Iris pigment epithelial cell (primary cell): ENCODE data around the gene CAPN10.

Experiments used
- DNase-seq: peaks from one replicate; pipeline ENCODE4 v3.0.0-alpha.2; 2011; ENCODE audit warnings: low read depth

The CAPN10 gene

DNA sequence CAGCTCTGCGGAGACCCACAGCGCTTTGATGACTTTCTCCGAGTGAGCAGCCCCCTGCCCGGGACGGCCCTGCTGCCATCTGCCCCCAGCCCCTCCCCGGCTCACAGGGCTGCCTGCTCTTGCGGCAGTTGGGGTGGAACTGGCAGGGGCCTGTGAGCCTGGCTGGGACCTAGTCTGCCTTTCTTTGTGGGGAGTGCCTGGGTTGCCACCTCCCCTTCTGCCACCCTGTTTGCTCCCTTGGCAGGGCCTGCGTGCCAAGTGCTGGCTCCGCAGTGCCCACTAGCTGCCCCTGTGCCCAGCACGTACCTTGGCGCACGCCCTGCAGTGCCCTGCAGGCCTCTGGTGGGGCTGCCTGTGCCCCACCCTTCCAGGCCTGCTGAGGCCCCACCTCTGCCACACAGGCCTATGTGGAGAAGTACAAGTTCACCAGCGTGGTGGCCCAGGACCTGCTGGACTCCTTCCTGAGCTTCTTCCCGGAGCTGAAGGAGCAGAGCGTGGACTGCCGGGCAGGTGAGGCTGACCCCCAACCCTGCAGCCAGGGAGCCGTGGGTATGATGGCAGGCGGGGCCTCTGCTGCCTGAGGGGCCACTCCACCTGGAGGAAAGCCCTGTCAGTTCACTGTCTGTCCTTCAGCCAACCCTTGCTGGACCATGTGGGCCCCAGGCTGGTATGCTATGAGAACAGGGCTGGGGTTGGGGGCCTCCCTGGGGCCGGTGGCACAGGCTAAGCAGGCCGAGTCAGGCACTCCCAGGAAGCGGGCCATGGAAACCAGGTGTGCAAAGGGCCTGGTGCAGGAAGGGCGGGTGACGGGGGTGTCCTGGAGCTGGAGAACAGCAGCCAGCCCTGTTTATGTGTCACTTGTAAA is 11.2 kb upstream of the CAPN10 start:
- DNase-seq = no peak

DNA sequence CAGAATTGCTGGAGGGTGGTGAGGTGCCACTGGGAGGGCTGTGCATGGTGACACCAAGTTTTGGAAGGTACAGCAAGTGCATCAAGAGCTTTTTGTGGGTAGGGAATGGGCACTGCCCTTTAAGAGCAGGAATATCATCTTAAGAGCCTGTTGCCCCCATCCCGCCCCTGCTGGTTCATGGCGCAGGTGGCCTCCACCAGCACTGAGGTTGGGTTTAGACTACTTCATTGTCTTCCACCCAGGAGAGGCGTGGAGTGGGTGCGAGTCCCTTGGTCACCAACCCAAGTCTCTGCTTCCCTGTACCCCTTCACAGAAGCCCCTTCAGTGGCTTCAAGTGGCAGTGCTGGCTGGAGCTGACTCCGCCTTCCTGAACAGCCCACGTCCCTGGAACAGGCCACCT is 10.5 kb upstream of the CAPN10 start:
- no peak for DNase-seq

- no peak for DNase-seq
Measured at GRCh38 chr2:240576436-240577205, 9.9 kb upstream of the CAPN10 start.

DNA sequence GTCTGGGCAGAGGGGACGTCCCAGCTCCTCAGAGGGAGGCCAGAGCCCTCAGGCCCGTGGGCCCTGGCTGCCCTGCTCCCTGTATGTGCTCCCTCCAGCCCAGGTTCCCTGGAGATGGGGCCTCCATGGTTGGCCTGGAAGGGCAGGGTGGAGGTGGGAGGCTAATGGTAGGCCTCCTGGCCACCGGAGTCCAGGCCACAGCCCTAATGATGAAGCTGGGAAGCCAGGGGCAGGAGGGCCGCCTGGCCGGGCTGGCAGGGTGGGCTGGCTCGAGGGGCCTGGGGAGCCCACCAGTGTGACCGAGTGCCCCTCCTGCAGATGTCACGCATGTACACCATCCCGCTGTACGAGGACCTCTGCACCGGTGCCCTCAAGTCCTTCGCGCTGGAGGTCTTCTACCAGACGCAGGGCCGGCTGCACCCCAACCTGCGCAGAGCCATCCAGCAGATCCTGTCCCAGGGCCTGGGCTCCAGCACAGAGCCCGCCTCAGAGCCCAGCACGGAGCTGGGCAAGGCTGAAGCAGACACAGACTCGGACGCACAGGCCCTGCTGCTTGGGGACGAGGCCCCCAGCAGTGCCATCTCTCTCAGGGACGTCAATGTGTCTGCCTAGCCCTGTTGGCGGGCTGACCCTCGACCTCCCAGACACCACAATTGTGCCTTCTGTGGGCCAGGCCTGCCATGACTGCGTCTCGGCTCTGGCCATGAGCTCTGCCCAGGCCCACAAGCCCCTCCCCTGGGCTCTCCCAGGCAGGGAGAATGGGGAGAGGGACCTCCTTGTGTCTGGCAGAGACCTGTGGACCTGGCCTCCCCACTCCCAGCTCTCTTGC is 9.0 kb upstream of the CAPN10 start:
- DNase-seq = no peak

DNA sequence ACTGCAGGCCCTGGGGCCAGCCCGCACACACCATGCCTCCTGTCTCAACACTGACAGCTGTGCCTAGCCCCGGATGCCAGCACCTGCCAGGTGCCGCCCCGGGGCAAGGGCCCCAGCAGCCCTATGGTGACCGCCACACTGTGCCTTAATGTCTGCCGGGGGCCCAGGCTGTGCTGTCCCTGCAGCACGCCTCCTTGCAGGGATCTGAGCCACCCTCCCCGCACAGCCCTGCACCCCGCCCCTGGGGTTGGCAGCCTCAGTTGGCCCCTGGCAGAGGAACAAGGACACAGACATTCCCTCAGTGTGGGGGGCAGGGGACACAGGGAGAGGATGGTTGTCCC is 8.5 kb upstream of the CAPN10 start:
- DNase-seq = no peak

DNA sequence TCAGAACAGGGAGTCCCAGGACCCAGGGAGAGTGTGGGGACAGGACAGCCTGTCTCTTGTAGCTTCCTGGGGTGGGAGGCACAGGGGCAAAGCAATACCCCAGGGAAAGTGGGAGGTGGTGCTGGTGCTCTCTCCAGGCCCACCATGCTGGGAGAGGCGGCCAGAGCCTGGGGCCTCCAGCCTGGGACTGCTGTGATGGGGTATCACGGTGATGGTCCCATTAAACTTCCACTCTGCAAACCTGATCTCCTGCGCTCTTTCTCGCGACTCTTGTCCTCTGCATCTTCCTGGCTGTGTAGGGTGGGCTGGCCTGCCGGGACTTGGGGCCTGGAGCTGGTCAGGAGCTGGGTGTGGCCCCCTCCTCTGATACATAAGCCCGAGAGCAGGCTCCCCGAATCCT is 8.0 kb upstream of the CAPN10 start:
- DNase-seq = no peak

DNA sequence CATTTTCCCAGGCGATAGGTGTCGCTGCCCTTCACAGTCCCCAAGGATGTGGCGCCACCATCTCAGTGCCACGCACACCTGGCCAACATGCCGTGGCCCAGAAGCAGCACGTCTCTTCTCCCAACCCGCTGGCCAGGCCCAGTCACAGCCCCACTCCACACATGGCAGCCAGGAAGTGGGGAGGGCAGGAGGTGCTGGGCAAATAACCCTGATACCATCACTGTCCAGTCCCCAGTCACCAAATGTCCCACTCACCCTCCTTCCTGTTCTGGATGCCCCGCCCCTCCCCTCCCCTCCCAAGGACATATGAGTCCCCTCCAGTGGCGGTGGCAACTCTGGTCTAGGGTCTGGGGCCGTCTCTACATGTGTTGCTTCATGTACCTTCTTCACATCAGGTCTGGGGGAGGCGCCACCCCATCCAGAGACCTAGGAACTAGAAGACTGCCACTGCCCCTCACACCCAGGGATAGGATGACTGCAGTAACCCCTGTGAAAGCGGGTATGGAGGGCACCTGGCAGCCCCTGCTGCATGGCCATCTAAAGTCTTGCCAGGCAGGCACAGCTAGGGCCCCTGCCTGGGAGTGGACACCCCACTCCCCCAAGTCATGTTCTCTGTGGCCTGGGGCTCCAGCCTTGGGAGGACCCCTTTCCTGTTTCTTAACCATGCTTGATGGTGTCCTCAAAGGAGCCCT is 7.3 kb upstream of the CAPN10 start:
- no peak for DNase-seq

DNA sequence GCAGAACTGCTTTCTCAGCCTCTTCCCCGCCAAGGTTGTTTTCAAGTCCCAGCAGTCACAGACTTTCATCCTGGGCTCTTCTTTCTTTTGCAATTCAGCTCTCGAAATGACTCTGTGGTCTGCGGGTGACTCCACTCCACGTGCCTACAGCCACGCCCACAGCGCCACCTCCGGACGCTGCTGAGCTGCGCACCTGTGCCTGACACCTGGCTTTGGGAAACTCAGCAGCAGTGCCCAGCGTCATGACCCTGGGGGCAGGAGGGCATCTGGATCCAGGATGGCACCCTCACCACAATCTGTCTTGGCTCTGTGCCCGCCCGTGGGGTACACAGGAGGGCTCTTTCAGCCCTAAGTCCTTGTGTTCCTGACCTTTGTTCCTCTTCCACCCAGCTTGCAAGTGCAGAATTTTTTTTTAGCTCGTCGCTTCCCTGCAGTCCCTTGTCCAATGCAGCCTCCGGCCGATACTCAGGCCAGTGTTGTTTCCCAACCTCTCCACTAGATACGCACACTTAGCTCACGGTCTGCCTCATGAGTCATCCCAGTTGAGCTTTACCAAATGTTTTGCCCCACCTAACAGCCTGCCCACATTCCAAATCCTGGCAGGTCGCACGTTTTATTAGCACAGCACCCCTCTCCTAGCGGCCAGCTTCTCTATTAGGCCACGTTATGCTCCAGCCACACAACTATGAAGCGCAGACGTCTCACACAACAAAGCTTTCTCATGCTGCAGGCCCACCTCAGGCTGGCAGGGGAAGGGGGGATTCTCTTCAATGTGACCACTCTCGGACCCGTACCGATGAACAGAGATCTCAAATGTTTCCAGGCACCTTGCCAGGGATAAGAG is 6.5 kb upstream of the CAPN10 start:
- peak; percentile 89 for DNase-seq

DNA sequence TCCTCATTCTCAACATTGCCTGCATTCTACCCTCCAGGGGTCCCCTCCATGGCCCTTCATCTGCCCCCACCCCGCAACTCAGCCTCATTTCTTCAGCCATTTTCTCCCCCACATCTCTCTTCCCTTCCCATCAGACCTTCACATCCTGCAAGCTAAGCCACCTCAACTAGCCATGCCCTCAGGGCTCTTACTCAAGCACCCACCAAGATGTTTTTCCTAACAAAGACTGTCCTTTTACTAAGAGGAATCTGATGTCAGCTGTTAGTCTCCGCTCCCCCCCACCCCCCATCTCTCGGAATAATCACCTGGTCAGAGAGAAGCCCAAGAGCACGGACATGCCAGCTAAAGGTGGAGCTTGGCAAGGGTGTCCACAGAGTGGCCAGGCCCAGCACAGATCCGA is 4.7 kb upstream of the CAPN10 start:
- DNase-seq = no peak

GRCh38 chr2:240582781-240583180 is 3.8 kb upstream of the CAPN10 start:
- DNase-seq = peak; percentile 38

GRCh38 chr2:240583774-240584173 is 2.8 kb upstream of the CAPN10 start:
- DNase-seq = no peak

- DNase-seq = peak; percentile 35
Measured at GRCh38 chr2:240584486-240585031, 2.0 kb upstream of the CAPN10 start.

GRCh38 chr2:240585101-240585500 is 1.4 kb upstream of the CAPN10 start:
- DNase-seq = no peak

GRCh38 chr2:240585681-240586197 is 795 bp upstream of the CAPN10 start:
- peak; percentile 5 for DNase-seq

DNA sequence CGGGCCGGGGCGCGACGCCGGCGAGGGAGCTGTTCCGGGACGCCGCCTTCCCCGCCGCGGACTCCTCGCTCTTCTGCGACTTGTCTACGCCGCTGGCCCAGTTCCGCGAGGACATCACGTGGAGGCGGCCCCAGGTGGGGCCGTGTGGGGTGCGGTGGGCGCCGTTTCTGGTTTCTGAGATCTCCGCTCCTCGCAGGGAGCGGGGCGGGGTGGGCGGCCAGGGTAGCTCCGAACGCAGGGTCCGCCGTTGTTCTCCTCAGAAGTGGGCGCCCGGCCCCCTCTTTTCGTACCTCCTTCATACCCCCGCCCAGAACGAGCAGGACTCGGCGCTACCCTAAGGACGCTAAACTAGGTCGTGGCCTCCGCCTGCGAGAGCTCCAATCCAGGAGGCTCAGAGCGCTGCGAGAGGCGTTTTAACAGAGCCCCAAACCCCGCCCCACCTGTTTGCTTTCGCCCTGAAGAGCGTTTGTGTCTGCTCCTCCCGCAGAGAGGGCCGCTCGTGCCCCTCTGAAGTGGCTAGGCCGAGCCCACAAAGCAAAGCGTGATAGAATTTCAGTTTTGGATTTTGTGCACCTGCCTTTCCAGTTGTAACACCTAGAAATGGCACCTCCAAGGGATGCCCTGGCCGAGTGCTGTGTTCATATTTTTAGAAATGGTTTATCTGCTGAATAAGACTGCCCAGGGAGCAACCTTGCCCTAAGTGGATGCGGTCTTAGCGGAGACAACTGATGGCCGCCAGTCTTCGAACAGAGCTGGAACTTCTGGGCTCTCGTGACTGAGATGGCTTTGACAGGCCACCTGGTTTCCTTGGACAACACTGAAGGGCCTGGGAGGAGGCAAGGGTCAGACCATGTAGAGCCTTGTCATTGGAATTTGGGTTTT is 626 bp downstream of the CAPN10 start:
- DNase-seq = peak; percentile 40

DNA sequence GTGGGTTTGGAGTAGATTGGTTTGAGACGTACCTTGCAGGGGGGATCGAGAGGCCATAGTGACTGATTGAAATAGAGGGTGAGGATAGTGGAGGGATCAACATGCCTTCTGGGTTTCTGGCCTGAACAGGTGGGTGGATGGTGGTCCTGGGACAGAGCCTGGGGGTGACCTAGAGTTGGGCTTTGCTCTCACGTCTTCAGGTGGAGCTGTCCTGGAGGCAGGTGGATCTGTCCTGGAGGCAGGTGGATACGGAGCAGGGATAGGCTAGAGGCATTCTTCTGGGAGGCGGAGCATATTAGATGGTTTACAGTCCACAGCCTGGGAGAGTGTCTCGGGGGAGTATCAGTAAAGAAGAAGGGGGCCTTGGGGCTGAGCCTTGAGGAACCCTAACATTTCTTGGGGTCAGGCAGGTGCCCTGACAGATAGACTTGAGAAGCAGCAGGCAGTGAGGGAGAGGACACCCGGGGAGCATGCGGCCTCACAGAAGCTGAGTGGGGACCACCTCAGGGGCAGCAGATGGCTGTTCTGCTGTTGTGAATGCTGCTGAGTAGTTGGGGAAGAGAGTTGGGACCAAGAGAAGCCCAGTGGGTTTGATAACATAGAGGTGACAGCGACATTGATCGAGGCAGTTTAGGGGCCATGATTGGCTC is 1.6 kb downstream of the CAPN10 start:
- no peak for DNase-seq

GRCh38 chr2:240588669-240589068 is 2.1 kb downstream of the CAPN10 start:
- no peak for DNase-seq

DNA sequence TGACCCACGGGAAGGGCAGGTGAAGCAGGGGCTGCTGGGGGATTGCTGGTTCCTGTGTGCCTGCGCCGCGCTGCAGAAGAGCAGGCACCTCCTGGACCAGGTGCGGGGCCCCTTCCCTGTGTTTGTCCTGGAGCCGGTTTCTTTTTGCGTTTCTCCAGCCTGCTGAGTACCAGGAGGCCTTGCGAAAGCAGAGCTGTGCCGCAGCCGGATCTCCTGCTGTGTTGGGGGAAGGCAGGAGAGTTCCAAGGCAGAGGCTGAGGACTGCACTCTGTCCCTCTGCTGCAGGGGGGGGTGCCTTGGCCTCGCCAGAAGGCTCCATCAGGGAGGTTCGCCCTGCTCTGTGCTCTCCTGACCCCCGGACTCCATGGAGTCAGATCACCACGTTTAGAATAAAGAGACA is 2.8 kb downstream of the CAPN10 start:
- DNase-seq = no peak
